ENCODE measurements around the gene UBA1.

- TF ChIP-seq CTCF (IDR thresholded peaks at IDR 0.05; ENCODE audit: low read length) (no peak), EZH2 (optimal IDR thresholded peaks at IDR 0.05; ENCODE audit: low read depth, low read length) (no peak)
Measured at GRCh38 chrX:47190445-47191269, 3.0 kb upstream of the UBA1 start.

Measured in MM.1S (cell line).